ENCODE measurements around the gene RHOA. TPM values are rescaled to one million over a fixed set of nuclear protein-coding genes. Genes with fewer than 3 reads are reported as not detected.

The RHOA gene
- total RNA-seq, 1 experiment from 2014 or later: 348 TPM

DNA sequence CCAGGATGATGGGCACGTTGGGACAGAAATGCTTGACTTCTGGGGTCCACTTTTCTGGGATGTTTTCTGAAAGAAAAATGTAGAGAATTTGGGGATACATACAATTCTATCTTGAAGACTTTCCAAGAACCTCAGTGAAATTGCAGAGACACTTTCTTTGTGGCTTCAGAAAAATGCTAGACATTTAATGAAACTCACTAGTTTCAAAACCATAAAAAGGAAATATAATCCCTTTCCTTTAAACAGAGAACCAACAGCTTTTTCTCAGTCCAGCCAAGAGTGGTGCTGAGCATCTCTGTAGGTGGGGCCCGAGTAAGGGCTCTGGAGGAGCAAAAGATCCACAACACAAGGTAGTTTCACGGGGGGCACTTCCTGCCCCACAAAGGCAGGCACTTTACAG, 49.2 kb downstream of the RHOA start:
- peaks cover 4% of the 10 kb centered on the region for H3K36me3 ChIP-seq (ENCODE audit: control insufficient read depth, insufficient read depth, low read length)
- peaks cover 97% of the 10 kb centered on the region for H3K36me3 Mint-ChIP-seq (ENCODE audit: insufficient read depth, unreplicated experiment)

DNA sequence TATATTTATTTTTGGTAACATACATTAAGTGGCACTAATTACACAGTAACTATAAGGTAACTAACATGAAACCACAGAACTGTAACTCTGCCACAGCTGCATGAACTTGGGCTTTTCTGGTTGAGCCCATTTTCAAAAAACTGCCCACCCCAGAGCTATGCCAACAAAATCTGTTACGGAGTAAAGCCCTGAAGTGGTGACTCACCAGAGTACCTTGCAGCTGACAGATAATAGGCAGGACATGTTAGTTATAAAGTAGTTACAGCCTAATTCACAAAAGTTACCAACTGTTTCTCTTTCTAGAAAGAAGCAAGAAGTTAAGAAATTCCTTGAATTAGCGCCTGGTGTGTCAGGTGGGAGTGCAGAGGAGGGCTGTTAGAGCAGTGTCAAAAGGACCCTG, 52.2 kb downstream of the RHOA start:
- intact Hi-C loops (cut with micrococcal nuclease; ENCODE audit: unreplicated experiment): loop anchor here (2.0 kb wide), 1 partner anchor 53 kb away; the partner anchor contains the start of gene TCTA

More for the DNA sequence above, 49.2 kb downstream of the RHOA start:
- POLR2A ChIA-PET: no interaction called here
- no peak overlapping the region for H3K4me3 ChIP-seq (ENCODE audit: low read depth, low read length)
- Mint-ChIP-seq H3K9me3 (ENCODE audit: unreplicated experiment) (no peaks in the 10 kb centered on the region), H3K27me3 (ENCODE audit: insufficient read depth, unreplicated experiment) (no peaks in the 10 kb centered on the region), H3K27ac (ENCODE audit: unreplicated experiment) (no peak overlapping the region), H3K4me3 (ENCODE audit: unreplicated experiment) (no peak overlapping the region), H3K4me1 (ENCODE audit: low read depth, unreplicated experiment) (peaks cover 6% of the 10 kb centered on the region)
- no TSS peak for BruUV-seq (replicated peaks)
- CTCF ChIA-PET: interaction anchor here (0.6 kb wide), 1 partner anchor 93 kb away, joined by 5 read pairs; no protein-coding TSS in a partner anchor
- intact Hi-C loops (cut with micrococcal nuclease; ENCODE audit: unreplicated experiment): no loop called here
- no peak for DNase-seq
- no peaks in the 10 kb centered on the region for H3K27me3 ChIP-seq (replicated peaks; ENCODE audit: control insufficient read depth, insufficient read depth, low read length)
- TF ChIP-seq CTCF (IDR thresholded peaks at IDR 0.05; ENCODE audit: insufficient read depth in 1 of 2, low read depth in 1 of 2, low read length in 1 of 2, severe bottlenecking in 1 of 2, unreplicated experiment in 1 of 2): no peak
- no peaks in the 10 kb centered on the region for H3K9me3 ChIP-seq
- peaks cover 13% of the 10 kb centered on the region; the same call in 1 of the 2 replicates for H3K4me1 ChIP-seq

GRCh38 chr3:49358884-49359225, 52.9 kb downstream of the RHOA start:
- H3K4me1 ChIP-seq: peaks cover 13% of the 10 kb centered on the region; the same call in 1 of the 2 replicates
- DNase-seq: no peak
- Mint-ChIP-seq H3K4me1 (ENCODE audit: low read depth, unreplicated experiment) (peaks cover 6% of the 10 kb centered on the region), H3K27ac (ENCODE audit: unreplicated experiment) (peak overlapping the region; percentile 97), H3K4me3 (ENCODE audit: unreplicated experiment) (peak overlapping the region; percentile 96), H3K36me3 (ENCODE audit: insufficient read depth, unreplicated experiment) (peaks cover 94% of the 10 kb centered on the region), H3K27me3 (ENCODE audit: insufficient read depth, unreplicated experiment) (no peaks in the 10 kb centered on the region), H3K9me3 (ENCODE audit: unreplicated experiment) (no peaks in the 10 kb centered on the region)
- H3K9me3 ChIP-seq: no peaks in the 10 kb centered on the region
- POLR2A ChIA-PET: interaction anchor here (0.5 to 2.4 kb wide), 4 partner anchors 14 to 53 kb away, joined by 3 to 17 read pairs (median 8); partner anchors contain the start of genes RHOA, TCTA and USP4
- H3K4me3 ChIP-seq (ENCODE audit: low read depth, low read length): peak overlapping the region; percentile 81
- BruUV-seq (replicated peaks): no TSS peak
- intact Hi-C loops (cut with micrococcal nuclease; ENCODE audit: unreplicated experiment): loop anchor here (1.0 to 2.0 kb wide), 2 partner anchors 19 to 54 kb away; partner anchors contain the start of genes TCTA and USP4
- H3K27me3 ChIP-seq (replicated peaks; ENCODE audit: control insufficient read depth, insufficient read depth, low read length): no peaks in the 10 kb centered on the region
- peaks cover 7% of the 10 kb centered on the region for H3K36me3 ChIP-seq (ENCODE audit: control insufficient read depth, insufficient read depth, low read length)
- CTCF ChIA-PET: interaction anchor here (1.2 to 1.7 kb wide), 2 partner anchors 19 to 53 kb away, joined by 6 to 9 read pairs; partner anchors contain the start of genes RHOA, TCTA and USP4
- no peak for TF ChIP-seq CTCF (IDR thresholded peaks at IDR 0.05; ENCODE audit: insufficient read depth in 1 of 2, low read depth in 1 of 2, low read length in 1 of 2, severe bottlenecking in 1 of 2, unreplicated experiment in 1 of 2)

More for the DNA sequence above, 52.2 kb downstream of the RHOA start:
- Histone ChIP-seq H3K4me3 (ENCODE audit: low read depth, low read length) (no peak overlapping the region), H3K9me3 (no peaks in the 10 kb centered on the region), H3K27me3 (replicated peaks; ENCODE audit: control insufficient read depth, insufficient read depth, low read length) (no peaks in the 10 kb centered on the region), H3K4me1 (peaks cover 13% of the 10 kb centered on the region; the same call in 1 of the 2 replicates), H3K36me3 (ENCODE audit: control insufficient read depth, insufficient read depth, low read length) (peaks cover 7% of the 10 kb centered on the region)
- BruUV-seq (replicated peaks): TSS peak; percentile 1
- H3K36me3 Mint-ChIP-seq (ENCODE audit: insufficient read depth, unreplicated experiment): peaks cover 94% of the 10 kb centered on the region
- H3K27ac Mint-ChIP-seq (ENCODE audit: unreplicated experiment): no peak overlapping the region
- ChIA-PET CTCF (interaction anchor here (1.7 kb wide), 1 partner anchor 52 kb away, joined by 6 read pairs; the partner anchor contains the start of genes RHOA and TCTA), POLR2A (interaction anchor here (0.6 to 2.4 kb wide), 2 partner anchors 20 to 30 kb away, joined by 11 to 17 read pairs; partner anchors contain the start of gene USP4)
- H3K4me3 Mint-ChIP-seq (ENCODE audit: unreplicated experiment): no peak overlapping the region
- TF ChIP-seq CTCF (IDR thresholded peaks at IDR 0.05; ENCODE audit: insufficient read depth in 1 of 2, low read depth in 1 of 2, low read length in 1 of 2, severe bottlenecking in 1 of 2, unreplicated experiment in 1 of 2): no peak
- no peak for DNase-seq
- no peaks in the 10 kb centered on the region for H3K9me3 Mint-ChIP-seq (ENCODE audit: unreplicated experiment)
- no peaks in the 10 kb centered on the region for H3K27me3 Mint-ChIP-seq (ENCODE audit: insufficient read depth, unreplicated experiment)
- H3K4me1 Mint-ChIP-seq (ENCODE audit: low read depth, unreplicated experiment): peaks cover 6% of the 10 kb centered on the region
